Motor neuron (in vitro differentiated cells): Measurements from ENCODE around the gene GRB14. TPM values are rescaled to one million over a fixed set of nuclear protein-coding genes. Genes with fewer than 3 reads are reported as not detected.
A peak's percentile ranks its signal among the peaks of the same experiment; 100 is the strongest.

Source experiments
- ATAC-seq, 8 experiments: fragments of 200-7000 bp; cut with Tn5 transposase; replicated peaks in 6 of 8; 2 replicates each; pipeline ENCODE4 v1.8.0; 2021; ENCODE audit warnings: mild to moderate bottlenecking in 8 of 8, moderate library complexity in 8 of 8
- H3K27ac ChIP-seq, 2 donors: fragments of 250-450 bp; sonication (Bioruptor Pico); 2 replicates each; pipeline ENCODE4 v1.9.0; 2021; ENCODE audit warnings: antibody characterized with exemption in 2 of 2, mild to moderate bottlenecking in 2 of 2, moderate library complexity in 1 of 2
- H3K4me1 ChIP-seq, 2 donors: fragments of 250-450 bp; sonication (Bioruptor Pico); replicated peaks in 1 of 2; 2 replicates each; pipeline ENCODE4 v1.6.1; 2021; ENCODE audit warnings: antibody characterized with exemption in 2 of 2, mild to moderate bottlenecking in 2 of 2, moderate library complexity in 1 of 2
- H3K4me3 ChIP-seq, 5 donors: fragments of 250-450 bp; sonication (Bioruptor Pico); 2 replicates each; pipeline ENCODE4 v1.9.0; 2021; ENCODE audit warnings: antibody characterized with exemption in 5 of 5, mild to moderate bottlenecking in 5 of 5, moderate library complexity in 4 of 5
- WGBS, 10 experiments: fragments of 450-650 bp; shearing (Covaris generic); methylation state at CpG; one replicate each; pipeline ENCODE4 v1.0.0; 2022; 5-methylcytosine and 5-hydroxymethylcytosine counted together
- in situ Hi-C, 9 experiments: fragments of 400-800 bp; cut with MboI; loops; one replicate each; pipeline ENCODE4 v1.15.0; 2021; ENCODE audit warnings: low sequenced_read_pairs in 9 of 9, low pct_unique_long_range_greater_than_20kb in 2 of 9; ENCODE audit not compliant: unreplicated experiment in 9 of 9
- total RNA-seq, 8 experiments: library from RNA; unstranded; fragments of 300-600 nt; gene quantifications; 2 replicates each; pipeline versions ENCODE4 v1.2.3 to v1.2.4, GENCODE V29; 2022

GRB14 gene
- total RNA-seq, 8 experiments from 2014 or later, result 0.42 to 7.8 (median 4.4) TPM

- in situ Hi-C loops, result loop anchor here in 2 of 9 experiments (25.0 kb wide), 2 partner anchors 1087 to 1112 kb away; no protein-coding TSS in a partner anchor
- H3K4me3 ChIP-seq, result no peak overlapping the region
- H3K27ac ChIP-seq, result no peak overlapping the region
- WGBS, 10 experiments, result 7 to 100% (median 84%) methylated on average over 1 to 3 of the region's 5 CpGs; no CpG with 5 or more reads in 2 of the 10 experiments
- peaks cover 0 to 8% of the 10 kb centered on the region in 2 donors for H3K4me1 ChIP-seq
- peak in 1 of 8 experiments; percentile 12 for ATAC-seq
Measured at GRCh38 chr2:164449706-164450105, 171.6 kb downstream of the GRB14 start.

- Histone ChIP-seq H3K4me3 (no peak overlapping the region), H3K27ac (no peak overlapping the region), H3K4me1 (peaks cover 0 to 8% of the 10 kb centered on the region in 2 donors)
- ATAC-seq, result no peak
- in situ Hi-C loops, result loop anchor here in 2 of 9 experiments (25.0 kb wide), 2 partner anchors 1085 to 1110 kb away; no protein-coding TSS in a partner anchor
- 47 to 100% (median 65%) methylated on average over 1 to 4 of the region's 5 CpGs; no CpG with 5 or more reads in 2 of the 10 experiments for WGBS, 10 experiments
Measured at GRCh38 chr2:164447660-164448059, 173.6 kb downstream of the GRB14 start.

Other genes starting within 250 kb of the GRB14 start
- gene COBLL1, start 220.3 kb upstream of the GRB14 start, total RNA-seq, result 10 to 100 TPM in 4 of 8 experiments, 1 to 10 TPM in 3, under 1 TPM in 1; 0.65 to 50.6 (median 8.1) TPM